Fibroblast of skin of left biceps (primary cell): ENCODE measurements around the gene ERVK3-1.

ENCODE experiments used
- DNase-seq, 2 experiments: peaks; one replicate each; pipeline ENCODE4 v3.0.0-alpha.2; 2013; ENCODE audit warnings: low read depth in 2 of 2

The ERVK3-1 gene

DNA sequence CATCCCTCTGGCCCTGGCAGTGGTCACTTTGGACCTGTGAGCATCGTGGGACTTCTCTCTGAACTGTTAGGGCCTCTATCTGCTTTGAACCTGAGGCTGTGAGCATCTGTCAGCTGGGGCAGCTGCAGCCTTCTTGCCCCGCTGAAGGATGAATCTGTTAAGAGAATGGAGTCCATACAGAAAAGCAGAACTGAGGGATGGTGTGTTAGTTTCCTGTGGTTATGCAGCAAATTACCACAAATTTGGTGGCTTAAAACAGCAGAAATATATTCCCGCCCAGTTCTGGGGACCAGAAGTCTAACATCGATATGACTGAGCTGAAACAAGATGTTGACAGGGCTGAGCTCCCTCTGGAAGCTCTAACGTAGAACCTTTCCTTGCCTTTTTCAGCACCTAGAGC lies 59.0 kb downstream of the ERVK3-1 start:
- no peak for DNase-seq
